Lung (tissue), 12 donors: ENCODE measurements around the gene TMCC2. TPM values are rescaled to one million over a fixed set of nuclear protein-coding genes. Genes with fewer than 3 reads are reported as not detected.

Experiments used
- ATAC-seq: fragments of 200-7000 bp; cut with Tn5 transposase; one replicate; pipeline ENCODE4 v1.9.1; 2020; ENCODE audit warnings: moderate number of reproducible peaks; ENCODE audit not compliant: insufficient read depth, low FRiP score
- DNase-seq, 3 donors: peaks; one replicate each; pipeline ENCODE4 v3.0.0-alpha.2; 2013 to 2017
- H3K27ac ChIP-seq, 2 donors: one replicate each; pipeline ENCODE4 v1.5.1; 2013; ENCODE audit warnings: mild to moderate bottlenecking in 2 of 2, moderate library complexity in 2 of 2, control low read depth in 1 of 2, inconsistent platforms in 1 of 2, low read depth in 1 of 2, low read length in 1 of 2
- H3K27me3 ChIP-seq, 3 donors: one replicate each; pipeline ENCODE4 v1.5.1; 2013; ENCODE audit warnings: low read length in 2 of 3; ENCODE audit not compliant: control insufficient read depth in 3 of 3, insufficient read depth in 3 of 3
- H3K36me3 ChIP-seq, 4 donors: one replicate each; pipeline ENCODE4 v1.5.1; 2013; ENCODE audit warnings: low read length in 4 of 4, mild to moderate bottlenecking in 1 of 4, moderate library complexity in 1 of 4; ENCODE audit not compliant: control insufficient read depth in 4 of 4, insufficient read depth in 4 of 4
- H3K4me1 ChIP-seq, 5 donors: one replicate each; pipeline ENCODE4 v1.5.1; 2013; ENCODE audit warnings: low read length in 5 of 5, mild to moderate bottlenecking in 2 of 5, moderate library complexity in 1 of 5; ENCODE audit not compliant: control insufficient read depth in 5 of 5, insufficient read depth in 5 of 5
- H3K4me3 ChIP-seq: one replicate; pipeline ENCODE4 v1.5.1; 2013; ENCODE audit warnings: mild to moderate bottlenecking, control low read depth, moderate library complexity
- H3K9ac ChIP-seq, 2 donors: one replicate each; pipeline ENCODE4 v1.5.1; 2013; ENCODE audit warnings: low read length in 2 of 2, control low read depth in 1 of 2; ENCODE audit not compliant: insufficient read depth in 1 of 2
- H3K9me3 ChIP-seq, 4 donors: one replicate each; pipeline ENCODE4 v1.5.1; 2013; ENCODE audit warnings: low read length in 3 of 4, mild to moderate bottlenecking in 1 of 4, moderate library complexity in 1 of 4; ENCODE audit not compliant: control insufficient read depth in 4 of 4, insufficient read depth in 3 of 4
- WGBS, 2 donors: extraction: QIAGEN DNeasy Blood & Tissue Kit; methylation state at CpG; one replicate each; pipeline ENCODE4 v1.1.7; 2013; 5-methylcytosine and 5-hydroxymethylcytosine counted together
- polyA plus RNA-seq, 2 donors: library from polyadenylated mRNA; stranded (reverse); fragments of 200-250 nt; gene quantifications; one replicate each; pipeline ENCODE4 v1.2.1, GENCODE V29; 2013
- total RNA-seq, 2 donors: library from RNA; depleted of rRNA in 1 of 2; stranded (reverse); fragments of >200 nt in 1 of 2; gene quantifications; one replicate each; pipeline ENCODE4 v1.2.1, GENCODE V29; 2014 to 2021
- TF ChIP-seq, protein P1 (sequence below): IDR thresholded peaks from 2 replicates; pipeline ENCODE4 v1.5.1; 2012; ENCODE audit warnings: mild to moderate bottlenecking; ENCODE audit errors: control extremely low read depth, extremely low read depth
- donor health status: control.
- donor health status: control.
- donor health status: Bipolar disorder and iron deficiency.
- donor health status: healthy.
- donor health status: DM: yes; HTN: yes; CAD: no.

Gene TMCC2
- total and polyA plus RNA-seq, 4 donors = 1.9 to 27.0 (median 2.4) TPM

DNA sequence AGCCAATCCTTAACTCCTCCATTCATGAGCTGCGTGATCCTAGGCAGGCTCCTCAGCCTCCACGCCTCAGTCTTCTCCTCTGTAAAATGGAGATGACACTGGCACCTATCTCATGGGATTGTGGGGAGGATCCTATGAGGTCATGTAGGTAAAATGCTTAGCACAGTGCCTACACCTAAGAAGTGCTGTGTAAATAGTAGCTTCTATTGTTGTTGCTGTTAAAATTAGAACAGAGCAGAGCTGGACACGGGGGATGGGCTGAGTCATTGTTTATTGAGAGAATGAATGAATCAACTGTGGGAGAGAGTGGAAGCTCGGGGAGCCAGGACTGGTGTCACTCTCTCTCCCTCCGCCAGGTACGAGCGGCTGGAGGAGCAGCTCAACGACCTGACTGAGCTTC, 43.0 kb downstream of the TMCC2 start:
- DNase-seq (no peak), ATAC-seq (no peak)
- Histone ChIP-seq H3K4me1 (peaks cover 0 to 12% (median 5%) of the 10 kb centered on the region in 5 donors), H3K4me3 (no peak overlapping the region), H3K27me3 (no peaks in the 10 kb centered on the region), H3K9ac (no peak overlapping the region), H3K9me3 (no peaks in the 10 kb centered on the region), H3K27ac (peak overlapping the region in 1 of 2 donors; percentile 13), H3K36me3 (peaks cover 0 to 10% (median 0%) of the 10 kb centered on the region in 4 donors)
- TF ChIP-seq, protein P1, sequence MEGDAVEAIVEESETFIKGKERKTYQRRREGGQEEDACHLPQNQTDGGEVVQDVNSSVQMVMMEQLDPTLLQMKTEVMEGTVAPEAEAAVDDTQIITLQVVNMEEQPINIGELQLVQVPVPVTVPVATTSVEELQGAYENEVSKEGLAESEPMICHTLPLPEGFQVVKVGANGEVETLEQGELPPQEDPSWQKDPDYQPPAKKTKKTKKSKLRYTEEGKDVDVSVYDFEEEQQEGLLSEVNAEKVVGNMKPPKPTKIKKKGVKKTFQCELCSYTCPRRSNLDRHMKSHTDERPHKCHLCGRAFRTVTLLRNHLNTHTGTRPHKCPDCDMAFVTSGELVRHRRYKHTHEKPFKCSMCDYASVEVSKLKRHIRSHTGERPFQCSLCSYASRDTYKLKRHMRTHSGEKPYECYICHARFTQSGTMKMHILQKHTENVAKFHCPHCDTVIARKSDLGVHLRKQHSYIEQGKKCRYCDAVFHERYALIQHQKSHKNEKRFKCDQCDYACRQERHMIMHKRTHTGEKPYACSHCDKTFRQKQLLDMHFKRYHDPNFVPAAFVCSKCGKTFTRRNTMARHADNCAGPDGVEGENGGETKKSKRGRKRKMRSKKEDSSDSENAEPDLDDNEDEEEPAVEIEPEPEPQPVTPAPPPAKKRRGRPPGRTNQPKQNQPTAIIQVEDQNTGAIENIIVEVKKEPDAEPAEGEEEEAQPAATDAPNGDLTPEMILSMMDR = no peak
- WGBS, 2 donors = 70 to 72% methylated on average over 8 of the region's 8 CpGs

DNA sequence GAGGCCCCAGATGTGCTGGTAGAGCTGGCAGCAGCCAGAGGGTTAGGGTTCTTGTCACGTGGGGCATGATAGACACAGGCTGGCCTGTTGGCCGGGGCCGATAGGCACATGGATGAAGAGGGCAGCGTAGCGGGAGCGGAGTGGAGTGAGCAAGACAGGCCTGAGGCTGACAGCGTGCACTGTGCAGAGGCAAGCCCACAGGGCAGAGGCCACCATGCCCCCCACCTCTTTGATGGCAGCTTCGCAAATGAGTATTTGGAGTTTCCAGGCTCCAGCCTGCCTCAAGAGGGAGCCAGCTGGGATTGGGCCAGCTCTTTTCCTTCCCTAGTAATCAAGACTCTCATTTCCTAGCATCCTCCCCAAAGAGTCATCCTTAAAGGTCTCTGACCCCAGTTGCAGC, 43.5 kb downstream of the TMCC2 start:
- no peaks in the 10 kb centered on the region for H3K9me3 ChIP-seq
- peak overlapping the region in 1 of 2 donors; percentile 13 for H3K27ac ChIP-seq
- H3K27me3 ChIP-seq = no peaks in the 10 kb centered on the region
- peak in 1 of 3 donors; percentile 50 for DNase-seq
- H3K4me3 ChIP-seq = no peak overlapping the region
- WGBS, 2 donors = 81 to 85% methylated on average over 8 of the region's 8 CpGs
- H3K4me1 ChIP-seq = peaks cover 0 to 12% (median 5%) of the 10 kb centered on the region in 5 donors
- no peak overlapping the region for H3K9ac ChIP-seq
- peak; percentile 40 for ATAC-seq
- peaks cover 0 to 10% (median 0%) of the 10 kb centered on the region in 4 donors for H3K36me3 ChIP-seq
- TF ChIP-seq, protein P1 = no peak

DNA sequence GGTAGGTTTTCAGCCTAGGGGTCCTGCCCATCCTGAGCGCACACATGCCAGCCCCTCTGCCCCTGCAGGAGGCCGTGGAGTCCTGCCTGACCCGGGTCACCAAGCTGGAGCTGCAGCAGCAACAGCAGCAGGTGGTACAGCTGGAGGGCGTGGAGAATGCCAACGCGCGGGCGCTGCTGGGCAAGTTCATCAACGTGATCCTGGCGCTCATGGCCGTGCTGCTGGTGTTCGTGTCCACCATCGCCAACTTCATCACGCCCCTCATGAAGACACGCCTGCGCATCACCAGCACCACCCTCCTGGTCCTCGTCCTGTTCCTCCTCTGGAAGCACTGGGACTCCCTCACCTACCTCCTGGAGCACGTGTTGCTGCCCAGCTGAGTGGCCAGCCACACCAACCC, 44.0 kb downstream of the TMCC2 start:
- no peak overlapping the region for H3K27ac ChIP-seq
- no peaks in the 10 kb centered on the region for H3K27me3 ChIP-seq
- H3K9me3 ChIP-seq = no peaks in the 10 kb centered on the region
- ATAC-seq (no peak), DNase-seq (no peak)
- 92 to 93% methylated on average over 18 of the region's 18 CpGs for WGBS, 2 donors
- TF ChIP-seq, protein P1 = no peak
- peaks cover 0 to 12% (median 5%) of the 10 kb centered on the region in 5 donors for H3K4me1 ChIP-seq
- no peak overlapping the region for H3K4me3 ChIP-seq
- H3K36me3 ChIP-seq = peaks cover 0 to 10% (median 0%) of the 10 kb centered on the region in 4 donors
- H3K9ac ChIP-seq = no peak overlapping the region

DNA sequence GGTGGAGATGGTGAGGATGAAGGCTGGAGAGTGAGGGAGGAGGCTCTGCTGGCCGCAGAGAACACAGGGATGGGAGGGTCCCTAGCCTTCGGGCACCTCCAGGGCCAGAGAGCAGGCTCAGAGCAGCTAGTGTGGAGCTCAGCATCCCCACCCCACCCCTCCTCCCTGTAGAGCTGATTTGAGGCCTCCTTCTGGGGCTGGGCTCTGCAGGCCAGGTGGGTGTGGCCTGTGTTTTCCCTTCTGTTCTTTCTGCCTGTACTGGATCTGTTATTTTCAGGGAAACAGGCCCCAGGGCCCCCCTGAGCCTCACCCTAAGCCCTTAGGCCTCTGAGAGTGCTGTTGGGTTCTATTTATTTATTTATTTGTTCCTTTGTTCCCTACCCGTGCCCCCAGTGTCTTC, 44.8 kb downstream of the TMCC2 start:
- Histone ChIP-seq H3K27ac (no peak overlapping the region), H3K9me3 (no peaks in the 10 kb centered on the region), H3K4me1 (peaks cover 0 to 12% (median 5%) of the 10 kb centered on the region in 5 donors), H3K9ac (no peak overlapping the region), H3K4me3 (no peak overlapping the region), H3K36me3 (peaks cover 0 to 10% (median 0%) of the 10 kb centered on the region in 4 donors), H3K27me3 (no peaks in the 10 kb centered on the region)
- ATAC-seq = no peak
- TF ChIP-seq, protein P1 = no peak
- 80 to 93% methylated on average over 3 of the region's 3 CpGs for WGBS, 2 donors
- no peak for DNase-seq
